CD4-positive, alpha-beta T cell treated with Interleukin-10 for 1 hour (primary cell): ENCODE results near the gene CCDC182.

Experiments used
- DNase-seq: peaks from one replicate; pipeline ENCODE4 v3.0.0-alpha.2; 2020

The CCDC182 gene

GRCh38 chr17:57745242-57745641 is at the start of gene CCDC182:
CCDC182 (minus strand) TSS chr17:57745299; CDS start chr17:57745272, 27 bp downstream.
- no peak for DNase-seq

GRCh38 chr17:57794841-57795240 is 49.7 kb upstream of the CCDC182 start:
- no peak for DNase-seq

GRCh38 chr17:57788725-57789124 is 43.6 kb upstream of the CCDC182 start:
- no peak for DNase-seq

- DNase-seq, result no peak
Observed at GRCh38 chr17:57785022-57785421, 39.9 kb upstream of the CCDC182 start.

GRCh38 chr17:57784226-57784895 is 39.3 kb upstream of the CCDC182 start:
- no peak for DNase-seq

GRCh38 chr17:57783338-57783742 is 38.2 kb upstream of the CCDC182 start:
- DNase-seq, result peak; percentile 68

GRCh38 chr17:57782647-57783337 is 37.7 kb upstream of the CCDC182 start:
- no peak for DNase-seq

- DNase-seq, result no peak
Observed at GRCh38 chr17:57782062-57782490, 37.0 kb upstream of the CCDC182 start.

GRCh38 chr17:57781386-57782061 is 36.4 kb upstream of the CCDC182 start:
- DNase-seq, result no peak

- DNase-seq, result no peak
Observed at GRCh38 chr17:57779706-57780105, 34.6 kb upstream of the CCDC182 start.

GRCh38 chr17:57778306-57778705 is 33.2 kb upstream of the CCDC182 start:
- no peak for DNase-seq

- DNase-seq, result no peak
Observed at GRCh38 chr17:57776366-57776765, 31.3 kb upstream of the CCDC182 start.

GRCh38 chr17:57774872-57775271 is 29.8 kb upstream of the CCDC182 start:
- DNase-seq, result no peak

- DNase-seq, result no peak
Observed at GRCh38 chr17:57773557-57773956, 28.5 kb upstream of the CCDC182 start.

- DNase-seq, result no peak
Observed at GRCh38 chr17:57772774-57773173, 27.7 kb upstream of the CCDC182 start.

GRCh38 chr17:57767561-57767960 is 22.5 kb upstream of the CCDC182 start:
- no peak for DNase-seq

GRCh38 chr17:57766318-57766943 is 21.3 kb upstream of the CCDC182 start:
- DNase-seq, result no peak

- no peak for DNase-seq
Observed at GRCh38 chr17:57762452-57763395, 17.6 kb upstream of the CCDC182 start.

GRCh38 chr17:57761887-57762286 is 16.8 kb upstream of the CCDC182 start:
- DNase-seq, result no peak

GRCh38 chr17:57760046-57760445 is 14.9 kb upstream of the CCDC182 start:
- no peak for DNase-seq

GRCh38 chr17:57758654-57759053 is 13.6 kb upstream of the CCDC182 start:
- DNase-seq, result no peak

- no peak for DNase-seq
Observed at GRCh38 chr17:57757735-57758134, 12.6 kb upstream of the CCDC182 start.
